ENCODE data around the gene INHBB. TPM values are rescaled to one million over a fixed set of nuclear protein-coding genes. Genes with fewer than 3 reads are reported as not detected.

INHBB gene
- total and polyA plus RNA-seq, 7 donors, result 0.60 to 1.8 (median 1.2) TPM; not detected in 1

DNA sequence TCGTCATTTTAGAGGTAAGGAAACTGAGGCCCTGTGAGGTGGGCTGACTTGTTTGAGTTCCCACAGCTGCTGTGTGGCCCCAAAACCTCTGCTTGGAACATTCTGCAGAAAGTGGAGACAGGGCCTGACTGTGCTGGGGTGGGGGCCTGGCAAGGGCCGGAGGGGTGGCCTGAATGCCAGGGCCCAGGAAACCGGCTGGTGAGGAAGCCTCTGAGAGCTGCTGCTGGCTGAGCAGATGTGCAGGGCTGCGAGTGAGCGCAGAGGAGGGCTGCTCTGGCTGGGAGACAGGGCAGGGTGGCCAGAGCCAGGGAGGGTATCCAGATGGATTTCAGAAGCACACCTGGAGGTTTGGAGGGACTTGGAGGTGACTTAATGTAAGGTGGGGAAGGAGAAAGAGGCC, 29.9 kb upstream of the INHBB start:
- no peaks in the 10 kb centered on the region for H3K9me3 ChIP-seq
- intact Hi-C loops (cut with DNase I), result no loop called here
- no peak for DNase-seq
- 93 to 95% methylated on average over 5 of the region's 5 CpGs for WGBS, 2 donors
- H3K36me3 ChIP-seq, result no peaks in the 10 kb centered on the region
- no peak overlapping the region for H3K27ac ChIP-seq
- no peaks in the 10 kb centered on the region for H3K27me3 ChIP-seq
- TF ChIP-seq POLR2AphosphoS5 (IDR thresholded peaks at IDR 0.05) (no peak), POLR2A (IDR thresholded peaks at IDR 0.05) (no peak), EP300 (IDR thresholded peaks at IDR 0.05) (no peak)
- TF ChIP-seq, protein P1, sequence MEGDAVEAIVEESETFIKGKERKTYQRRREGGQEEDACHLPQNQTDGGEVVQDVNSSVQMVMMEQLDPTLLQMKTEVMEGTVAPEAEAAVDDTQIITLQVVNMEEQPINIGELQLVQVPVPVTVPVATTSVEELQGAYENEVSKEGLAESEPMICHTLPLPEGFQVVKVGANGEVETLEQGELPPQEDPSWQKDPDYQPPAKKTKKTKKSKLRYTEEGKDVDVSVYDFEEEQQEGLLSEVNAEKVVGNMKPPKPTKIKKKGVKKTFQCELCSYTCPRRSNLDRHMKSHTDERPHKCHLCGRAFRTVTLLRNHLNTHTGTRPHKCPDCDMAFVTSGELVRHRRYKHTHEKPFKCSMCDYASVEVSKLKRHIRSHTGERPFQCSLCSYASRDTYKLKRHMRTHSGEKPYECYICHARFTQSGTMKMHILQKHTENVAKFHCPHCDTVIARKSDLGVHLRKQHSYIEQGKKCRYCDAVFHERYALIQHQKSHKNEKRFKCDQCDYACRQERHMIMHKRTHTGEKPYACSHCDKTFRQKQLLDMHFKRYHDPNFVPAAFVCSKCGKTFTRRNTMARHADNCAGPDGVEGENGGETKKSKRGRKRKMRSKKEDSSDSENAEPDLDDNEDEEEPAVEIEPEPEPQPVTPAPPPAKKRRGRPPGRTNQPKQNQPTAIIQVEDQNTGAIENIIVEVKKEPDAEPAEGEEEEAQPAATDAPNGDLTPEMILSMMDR (IDR thresholded peaks at IDR 0.05), result no peak
- H3K4me3 ChIP-seq, result no peak overlapping the region
- peaks cover 0 to 26% (median 20%) of the 10 kb centered on the region in 4 donors for H3K4me1 ChIP-seq

DNA sequence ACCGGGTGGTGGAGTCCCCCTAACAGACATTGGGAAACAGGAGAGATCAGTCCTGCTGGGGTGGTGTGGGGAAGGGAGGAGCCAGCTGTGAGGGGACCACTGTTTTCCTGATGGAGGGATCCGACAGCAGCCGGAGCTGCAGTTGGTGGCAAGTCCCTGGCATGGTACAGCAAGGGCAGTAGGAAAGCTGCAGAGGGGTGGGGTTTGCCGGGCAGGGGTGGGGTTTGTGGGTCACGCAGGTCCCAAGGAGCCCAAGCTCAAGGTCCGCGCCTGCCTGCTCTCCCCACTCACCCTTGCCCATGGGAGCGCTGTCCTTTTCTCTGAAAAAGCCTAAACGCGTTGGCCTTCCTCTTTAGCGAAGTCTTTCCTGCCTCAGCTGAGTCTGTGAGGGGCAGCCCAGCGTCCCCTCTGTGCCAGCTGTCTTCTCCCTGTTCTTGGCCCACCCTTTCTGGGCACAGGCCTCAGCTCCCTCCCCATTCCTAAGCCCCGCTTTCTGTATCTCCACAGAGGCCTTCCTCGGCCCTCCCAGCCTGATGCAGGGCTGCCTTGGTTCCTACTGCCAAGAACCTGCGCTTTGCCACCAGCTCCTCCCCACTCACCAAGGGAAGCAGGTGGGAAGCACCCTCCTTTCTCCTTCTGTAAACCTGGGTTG, 29.3 kb upstream of the INHBB start:
- Histone ChIP-seq H3K4me1 (peaks cover 0 to 26% (median 20%) of the 10 kb centered on the region in 4 donors), H3K9me3 (no peaks in the 10 kb centered on the region), H3K27me3 (no peaks in the 10 kb centered on the region), H3K4me3 (no peak overlapping the region), H3K27ac (no peak overlapping the region), H3K36me3 (no peaks in the 10 kb centered on the region)
- no peak for TF ChIP-seq POLR2A (IDR thresholded peaks at IDR 0.05)
- no peak for TF ChIP-seq EP300 (IDR thresholded peaks at IDR 0.05)
- TF ChIP-seq, protein P1 (IDR thresholded peaks at IDR 0.05), result no peak
- no peak for TF ChIP-seq POLR2AphosphoS5 (IDR thresholded peaks at IDR 0.05)
- DNase-seq, result no peak
- 90 to 93% methylated on average over 15 of the region's 15 CpGs for WGBS, 2 donors
- intact Hi-C loops (cut with DNase I), result no loop called here

DNA sequence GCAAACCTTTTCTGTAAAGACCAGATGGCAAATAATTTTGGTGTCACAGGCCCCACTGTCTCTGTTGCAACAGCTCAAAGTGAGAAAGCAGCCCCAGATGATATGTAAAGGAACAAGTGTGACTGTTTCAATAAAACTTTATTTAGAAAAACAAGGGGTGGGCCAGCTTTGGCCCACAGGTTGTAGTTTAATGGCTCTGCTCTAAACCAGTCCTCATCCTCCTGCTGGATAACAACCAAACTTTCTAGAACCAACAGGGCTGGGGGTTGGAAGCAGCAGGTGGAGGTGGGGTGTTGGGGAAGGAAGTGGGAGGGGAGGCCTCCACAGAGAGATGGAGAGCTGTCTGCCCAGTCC, 28.8 kb upstream of the INHBB start:
- Histone ChIP-seq H3K4me3 (no peak overlapping the region), H3K27ac (no peak overlapping the region), H3K36me3 (no peaks in the 10 kb centered on the region), H3K9me3 (no peaks in the 10 kb centered on the region), H3K4me1 (peaks cover 0 to 26% (median 20%) of the 10 kb centered on the region in 4 donors), H3K27me3 (no peaks in the 10 kb centered on the region)
- intact Hi-C loops (cut with DNase I), result no loop called here
- no peak for DNase-seq
- TF ChIP-seq EP300 (IDR thresholded peaks at IDR 0.05) (no peak), POLR2A (IDR thresholded peaks at IDR 0.05) (no peak), POLR2AphosphoS5 (IDR thresholded peaks at IDR 0.05) (no peak)
- TF ChIP-seq, protein P1 (IDR thresholded peaks at IDR 0.05), result no peak

DNA sequence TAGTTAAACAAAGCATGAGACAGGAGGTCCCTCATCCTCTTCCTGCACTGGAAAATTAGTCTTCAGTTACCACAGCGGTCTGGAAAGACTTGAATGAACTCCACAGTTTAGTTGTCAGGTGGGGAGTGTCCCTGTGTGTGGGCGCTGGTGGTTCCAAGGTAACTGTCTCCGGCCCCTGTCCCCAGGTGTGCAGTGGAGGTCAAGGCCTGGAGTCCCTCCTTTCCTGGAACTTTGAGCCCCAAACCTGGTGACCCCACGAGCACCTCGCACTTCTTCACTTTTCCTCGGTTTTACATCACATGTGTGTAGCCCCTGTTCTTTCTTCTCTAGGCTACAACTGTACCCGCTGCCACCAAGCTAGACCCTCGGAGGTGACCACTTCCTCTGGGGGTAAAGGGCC, 28.0 kb upstream of the INHBB start:
- 80 to 92% methylated on average over 8 of the region's 8 CpGs for whole genome bisulfite sequencing, 2 donors
- Histone ChIP-seq H3K27me3 (no peaks in the 10 kb centered on the region), H3K9me3 (no peaks in the 10 kb centered on the region), H3K4me1 (peaks cover 0 to 18% (median 14%) of the 10 kb centered on the region in 4 donors), H3K27ac (no peak overlapping the region), H3K4me3 (no peak overlapping the region), H3K36me3 (no peaks in the 10 kb centered on the region)
- DNase-seq, result no peak
- intact Hi-C loops (cut with DNase I), result no loop called here
- TF ChIP-seq EP300 (IDR thresholded peaks at IDR 0.05) (no peak), POLR2AphosphoS5 (IDR thresholded peaks at IDR 0.05) (no peak), POLR2A (IDR thresholded peaks at IDR 0.05) (no peak)
- TF ChIP-seq, protein P1 (IDR thresholded peaks at IDR 0.05), result no peak

DNA sequence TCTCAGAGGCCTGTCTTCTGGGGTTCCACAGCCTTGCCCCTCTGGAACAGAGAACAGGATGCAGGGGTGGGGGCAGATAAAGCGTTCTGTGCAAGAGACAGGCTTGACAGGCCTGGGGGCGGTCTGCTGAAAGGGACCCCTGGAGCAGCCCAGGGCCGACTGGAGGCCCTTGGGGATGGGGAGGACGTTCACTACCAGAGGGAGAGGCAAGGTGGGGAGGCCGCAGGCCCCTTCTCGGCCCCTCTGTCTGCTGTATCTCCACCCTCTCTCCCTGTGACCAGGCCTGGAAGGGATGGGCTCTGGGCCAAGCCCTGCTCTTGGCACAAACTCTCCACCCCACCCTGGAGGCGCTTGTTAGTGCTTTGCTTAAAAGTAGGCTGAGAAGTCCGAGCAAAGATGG, 27.3 kb upstream of the INHBB start:
- Histone ChIP-seq H3K4me3 (no peak overlapping the region), H3K36me3 (no peaks in the 10 kb centered on the region), H3K27ac (no peak overlapping the region), H3K9me3 (no peaks in the 10 kb centered on the region), H3K27me3 (no peaks in the 10 kb centered on the region), H3K4me1 (peaks cover 0 to 11% (median 9%) of the 10 kb centered on the region in 4 donors)
- DNase-seq, result no peak
- WGBS, 2 donors, result 46 to 74% methylated on average over 8 of the region's 8 CpGs
- no peak for TF ChIP-seq EP300 (IDR thresholded peaks at IDR 0.05)
- TF ChIP-seq POLR2A (IDR thresholded peaks at IDR 0.05), result no peak
- TF ChIP-seq, protein P1 (IDR thresholded peaks at IDR 0.05), result no peak
- TF ChIP-seq POLR2AphosphoS5 (IDR thresholded peaks at IDR 0.05), result no peak
- intact Hi-C loops (cut with DNase I), result no loop called here
